OCI-LY3 (cell line): Measurements from ENCODE around the gene MTHFR.

Experiments
- H2AFZ ChIP-seq: fragments of 200-600, 300-600 bp; shearing (Covaris generic); 2 replicates; pipeline ENCODE4 v1.6.0; 2014; ENCODE audit warnings: antibody characterized with exemption, low read depth, low read length
- H3K27ac ChIP-seq: fragments of 200-600, 300-600 bp; sonication (generic); 2 replicates; pipeline ENCODE4 v1.5.1; 2014; ENCODE audit warnings: mild to moderate bottlenecking, low read length, moderate library complexity, mixed read lengths
- H3K27me3 ChIP-seq: fragments of 200-600, 300-600 bp; sonication (generic); 2 replicates; pipeline ENCODE4 v1.6.1; 2014; ENCODE audit warnings: low read depth, low read length, mixed read lengths
- H3K36me3 ChIP-seq: fragments of 200-600, 300-600 bp; sonication (generic); replicated peaks from 2 replicates; pipeline ENCODE3; 2014; ENCODE audit warnings: low read depth, low read length, mixed read lengths
- H3K4me1 ChIP-seq: fragments of 300-600, 200-600 bp; sonication (generic); 2 replicates; pipeline ENCODE4 v1.6.1; 2014; ENCODE audit warnings: low read length, mixed read lengths
- H3K4me2 ChIP-seq: fragments of 200-600, 300-600 bp; sonication (generic); 2 replicates; pipeline ENCODE4 v1.6.1; 2014; ENCODE audit warnings: low read length, mixed read lengths
- H3K4me3 ChIP-seq: fragments of 300-600, 200-600 bp; sonication (generic); 2 replicates; pipeline ENCODE4 v1.5.1; 2014; ENCODE audit warnings: antibody characterized with exemption, mild to moderate bottlenecking, low read length, moderate library complexity
- H3K79me2 ChIP-seq: fragments of 300-600, 200-600 bp; shearing (Covaris generic); 2 replicates; pipeline ENCODE4 v1.6.1; 2014; ENCODE audit warnings: mild to moderate bottlenecking, low read length, mixed read lengths
- H3K9ac ChIP-seq: fragments of 300-600, 200-600 bp; shearing (Covaris generic); 2 replicates; pipeline ENCODE4 v1.6.0; 2014; ENCODE audit warnings: mild to moderate bottlenecking, low read length, moderate library complexity
- H3K9me3 ChIP-seq: fragments of 200-600, 300-600 bp; shearing (Covaris generic); 2 replicates; pipeline ENCODE4 v1.6.1; 2014; ENCODE audit warnings: low read length, mixed read lengths; ENCODE audit not compliant: insufficient read depth
- H4K20me1 ChIP-seq: fragments of 200-600, 300-600 bp; sonication (generic); 2 replicates; pipeline ENCODE4 v1.6.1; 2016; ENCODE audit warnings: low read length, mixed read lengths; ENCODE audit not compliant: insufficient read depth
- EZH2phosphoT487 ChIP-seq: fragments of 200-600 bp; shearing (Covaris generic); IDR thresholded peaks from 2 replicates; pipeline ENCODE4 v1.6.1; 2018; ENCODE audit warnings: antibody characterized with exemption, mixed run types, low read depth
- TF ChIP-seq, protein P1 (sequence below): fragments of 200-600, 300-600 bp; sonication (generic); IDR thresholded peaks from 2 replicates; pipeline ENCODE4 v1.5.1; 2014; ENCODE audit warnings: antibody characterized with exemption, low read length, low read depth

Gene MTHFR

GRCh38 chr1:11766429-11766776 is 39.4 kb downstream of the MTHFR start:
- H2AFZ ChIP-seq, result no peak overlapping the region
- TF ChIP-seq EZH2phosphoT487, result no peak
- TF ChIP-seq, protein P1, sequence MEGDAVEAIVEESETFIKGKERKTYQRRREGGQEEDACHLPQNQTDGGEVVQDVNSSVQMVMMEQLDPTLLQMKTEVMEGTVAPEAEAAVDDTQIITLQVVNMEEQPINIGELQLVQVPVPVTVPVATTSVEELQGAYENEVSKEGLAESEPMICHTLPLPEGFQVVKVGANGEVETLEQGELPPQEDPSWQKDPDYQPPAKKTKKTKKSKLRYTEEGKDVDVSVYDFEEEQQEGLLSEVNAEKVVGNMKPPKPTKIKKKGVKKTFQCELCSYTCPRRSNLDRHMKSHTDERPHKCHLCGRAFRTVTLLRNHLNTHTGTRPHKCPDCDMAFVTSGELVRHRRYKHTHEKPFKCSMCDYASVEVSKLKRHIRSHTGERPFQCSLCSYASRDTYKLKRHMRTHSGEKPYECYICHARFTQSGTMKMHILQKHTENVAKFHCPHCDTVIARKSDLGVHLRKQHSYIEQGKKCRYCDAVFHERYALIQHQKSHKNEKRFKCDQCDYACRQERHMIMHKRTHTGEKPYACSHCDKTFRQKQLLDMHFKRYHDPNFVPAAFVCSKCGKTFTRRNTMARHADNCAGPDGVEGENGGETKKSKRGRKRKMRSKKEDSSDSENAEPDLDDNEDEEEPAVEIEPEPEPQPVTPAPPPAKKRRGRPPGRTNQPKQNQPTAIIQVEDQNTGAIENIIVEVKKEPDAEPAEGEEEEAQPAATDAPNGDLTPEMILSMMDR, result no peak
- H3K36me3 ChIP-seq, result no peaks in the 10 kb centered on the region
- no peak overlapping the region for H3K4me2 ChIP-seq
- H3K4me1 ChIP-seq, result no peaks in the 10 kb centered on the region
- H4K20me1 ChIP-seq, result no peaks in the 10 kb centered on the region
- no peaks in the 10 kb centered on the region for H3K9me3 ChIP-seq
- H3K4me3 ChIP-seq, result no peak overlapping the region
- no peaks in the 10 kb centered on the region for H3K79me2 ChIP-seq
- H3K27ac ChIP-seq, result no peak overlapping the region
- no peak overlapping the region for H3K9ac ChIP-seq
- no peaks in the 10 kb centered on the region for H3K27me3 ChIP-seq

DNA sequence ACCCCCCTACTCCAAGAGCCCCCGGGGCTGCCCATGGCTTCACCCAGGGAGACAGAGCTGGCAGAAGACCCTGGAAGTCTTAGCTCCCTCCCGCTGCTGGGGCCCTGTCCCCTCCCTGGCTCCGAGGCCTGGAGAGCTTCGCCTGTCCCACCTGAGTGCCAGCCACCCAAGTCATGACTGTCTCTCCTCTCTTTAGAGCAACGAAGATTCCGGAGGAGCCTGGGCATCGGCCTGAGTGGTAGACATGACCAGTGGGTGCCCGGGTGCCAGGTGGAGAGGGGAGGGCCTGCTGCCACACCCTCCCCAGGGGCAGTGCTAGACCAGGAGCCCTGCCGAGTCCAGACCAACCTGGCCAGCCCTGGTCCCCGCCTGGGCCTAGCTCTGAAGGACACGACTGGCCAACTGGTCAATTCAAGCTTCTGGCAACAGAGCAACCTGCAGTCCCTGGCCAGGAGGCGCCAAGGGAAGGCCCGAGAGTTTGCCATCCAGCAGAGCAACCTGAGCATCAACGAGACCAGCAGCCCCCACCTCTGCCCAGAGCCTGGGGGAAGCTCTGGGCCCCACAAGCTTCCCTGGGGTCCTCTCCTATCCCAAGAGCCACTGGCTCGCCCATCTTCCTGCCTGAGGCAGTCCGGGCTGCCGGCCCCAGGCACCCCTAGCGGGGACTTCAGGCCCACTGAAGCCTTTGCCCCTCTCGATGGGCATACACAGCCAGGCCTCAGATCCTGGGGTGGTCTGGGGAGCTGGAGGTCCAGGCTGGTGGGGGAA is 39.9 kb downstream of the MTHFR start:
- Histone ChIP-seq H3K79me2 (no peaks in the 10 kb centered on the region), H2AFZ (no peak overlapping the region), H3K27me3 (no peaks in the 10 kb centered on the region), H4K20me1 (no peaks in the 10 kb centered on the region), H3K9ac (no peak overlapping the region), H3K27ac (no peak overlapping the region), H3K36me3 (no peaks in the 10 kb centered on the region), H3K9me3 (no peaks in the 10 kb centered on the region), H3K4me1 (no peaks in the 10 kb centered on the region), H3K4me2 (no peak overlapping the region), H3K4me3 (no peak overlapping the region)
- no peak for TF ChIP-seq EZH2phosphoT487
- TF ChIP-seq, protein P1, result no peak

DNA sequence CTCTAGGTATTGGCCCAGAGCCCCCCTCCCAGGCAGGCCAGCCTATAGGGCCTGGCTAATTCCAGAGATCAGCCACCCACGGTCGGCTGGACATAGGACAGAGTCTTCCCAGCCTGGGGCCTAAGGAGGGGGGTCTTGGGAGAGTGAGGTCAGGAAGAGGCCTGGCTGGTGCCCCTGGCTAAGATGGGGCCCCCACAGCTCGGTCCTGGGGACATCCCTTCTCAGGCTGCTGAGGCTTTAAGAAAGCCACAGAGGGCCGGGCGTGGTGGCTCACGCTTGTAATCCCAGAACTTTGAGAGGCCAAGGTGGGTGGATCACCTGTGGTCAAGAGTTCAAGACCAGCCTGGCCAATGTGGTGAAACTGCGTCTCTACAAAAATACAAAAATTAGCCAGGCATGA is 41.2 kb downstream of the MTHFR start:
- no peak overlapping the region for H3K9ac ChIP-seq

DNA sequence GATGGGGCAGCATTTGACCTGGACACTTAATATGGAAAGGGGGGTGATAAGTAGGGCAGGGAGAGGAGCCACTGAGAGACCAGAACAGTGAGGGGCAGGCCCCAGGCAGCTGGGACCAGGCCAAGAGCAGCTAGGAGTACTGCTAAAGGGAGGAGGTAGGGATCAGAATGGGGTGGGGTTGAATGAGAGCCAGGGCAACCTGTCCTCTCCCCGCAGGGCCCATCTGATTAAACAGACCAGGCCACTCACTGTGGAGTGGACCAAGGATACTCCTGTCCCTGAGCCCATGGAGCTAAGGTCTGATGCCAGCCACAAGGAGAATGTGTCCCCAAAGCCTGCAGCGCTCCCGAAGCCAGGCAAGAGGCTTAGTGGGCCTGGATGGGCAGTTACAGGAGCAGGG is 41.6 kb downstream of the MTHFR start:
- no peak overlapping the region for H3K4me3 ChIP-seq
- H2AFZ ChIP-seq, result no peak overlapping the region
- H3K27ac ChIP-seq, result no peak overlapping the region
- TF ChIP-seq, protein P1, result no peak
- no peak for TF ChIP-seq EZH2phosphoT487
- no peaks in the 10 kb centered on the region for H3K4me1 ChIP-seq
- no peaks in the 10 kb centered on the region for H4K20me1 ChIP-seq
- no peaks in the 10 kb centered on the region for H3K27me3 ChIP-seq
- no peak overlapping the region for H3K4me2 ChIP-seq
- H3K36me3 ChIP-seq, result no peaks in the 10 kb centered on the region
- H3K79me2 ChIP-seq, result no peaks in the 10 kb centered on the region
- no peaks in the 10 kb centered on the region for H3K9me3 ChIP-seq
- H3K9ac ChIP-seq, result no peak overlapping the region

More for the DNA sequence above, 41.2 kb downstream of the MTHFR start:
- Histone ChIP-seq H3K27ac (no peak overlapping the region), H2AFZ (no peak overlapping the region), H4K20me1 (no peaks in the 10 kb centered on the region), H3K79me2 (no peaks in the 10 kb centered on the region), H3K36me3 (no peaks in the 10 kb centered on the region), H3K4me2 (no peak overlapping the region), H3K9me3 (no peaks in the 10 kb centered on the region), H3K4me3 (no peak overlapping the region), H3K27me3 (no peaks in the 10 kb centered on the region), H3K4me1 (no peaks in the 10 kb centered on the region)
- TF ChIP-seq, protein P1, result no peak
- TF ChIP-seq EZH2phosphoT487, result no peak
